Measurements from ENCODE around the gene TMEM98. TPM values are rescaled to one million over a fixed set of nuclear protein-coding genes. Genes with fewer than 3 reads are reported as not detected.

Gene TMEM98
- total RNA-seq, 1 donor from 2014 or later = 97.6 TPM

DNA sequence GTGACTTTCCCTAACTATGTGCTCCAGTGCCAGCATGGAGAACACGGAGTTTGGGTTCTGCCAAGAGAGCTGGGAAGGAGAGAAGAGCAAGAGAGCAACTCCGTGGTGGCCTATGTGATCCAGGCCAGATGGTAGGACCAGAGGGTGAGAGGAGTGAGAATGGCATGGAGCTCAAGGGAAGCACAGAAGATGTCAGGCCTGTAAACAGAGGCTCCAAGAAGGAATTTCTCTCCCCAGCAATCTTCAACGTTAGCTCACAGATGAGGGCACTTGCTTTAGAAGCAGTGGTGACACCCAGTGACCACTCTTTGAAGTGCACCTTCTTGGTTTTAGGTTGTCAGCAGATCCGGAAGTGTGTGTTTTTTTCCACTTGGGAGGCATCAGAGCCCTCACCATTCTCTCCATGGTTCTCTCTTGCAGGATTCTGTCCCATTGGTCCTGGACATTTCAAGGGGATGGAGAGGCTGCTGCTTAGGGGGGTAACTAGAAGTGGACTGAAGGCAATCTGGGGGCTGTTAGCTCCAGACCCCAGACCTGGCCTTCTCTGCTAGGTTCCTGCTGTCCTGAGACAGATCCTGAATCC lies 18.1 kb upstream of the TMEM98 start:
- DNase-seq (ENCODE audit: extremely low spot score, unreplicated experiment) = no peak
- Mint-ChIP-seq H3K9me3 (ENCODE audit: unreplicated experiment) (no peaks in the 10 kb centered on the region), H3K4me1 (ENCODE audit: unreplicated experiment) (peaks cover 7% of the 10 kb centered on the region), H3K4me3 (ENCODE audit: unreplicated experiment) (no peak overlapping the region), H3K36me3 (ENCODE audit: unreplicated experiment) (no peaks in the 10 kb centered on the region), H3K27ac (ENCODE audit: unreplicated experiment) (no peak overlapping the region), H3K27me3 (ENCODE audit: unreplicated experiment) (peaks cover 3% of the 10 kb centered on the region)
- TF ChIP-seq, protein P1, sequence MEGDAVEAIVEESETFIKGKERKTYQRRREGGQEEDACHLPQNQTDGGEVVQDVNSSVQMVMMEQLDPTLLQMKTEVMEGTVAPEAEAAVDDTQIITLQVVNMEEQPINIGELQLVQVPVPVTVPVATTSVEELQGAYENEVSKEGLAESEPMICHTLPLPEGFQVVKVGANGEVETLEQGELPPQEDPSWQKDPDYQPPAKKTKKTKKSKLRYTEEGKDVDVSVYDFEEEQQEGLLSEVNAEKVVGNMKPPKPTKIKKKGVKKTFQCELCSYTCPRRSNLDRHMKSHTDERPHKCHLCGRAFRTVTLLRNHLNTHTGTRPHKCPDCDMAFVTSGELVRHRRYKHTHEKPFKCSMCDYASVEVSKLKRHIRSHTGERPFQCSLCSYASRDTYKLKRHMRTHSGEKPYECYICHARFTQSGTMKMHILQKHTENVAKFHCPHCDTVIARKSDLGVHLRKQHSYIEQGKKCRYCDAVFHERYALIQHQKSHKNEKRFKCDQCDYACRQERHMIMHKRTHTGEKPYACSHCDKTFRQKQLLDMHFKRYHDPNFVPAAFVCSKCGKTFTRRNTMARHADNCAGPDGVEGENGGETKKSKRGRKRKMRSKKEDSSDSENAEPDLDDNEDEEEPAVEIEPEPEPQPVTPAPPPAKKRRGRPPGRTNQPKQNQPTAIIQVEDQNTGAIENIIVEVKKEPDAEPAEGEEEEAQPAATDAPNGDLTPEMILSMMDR (IDR thresholded peaks at IDR 0.05) = peak; percentile 71

DNA sequence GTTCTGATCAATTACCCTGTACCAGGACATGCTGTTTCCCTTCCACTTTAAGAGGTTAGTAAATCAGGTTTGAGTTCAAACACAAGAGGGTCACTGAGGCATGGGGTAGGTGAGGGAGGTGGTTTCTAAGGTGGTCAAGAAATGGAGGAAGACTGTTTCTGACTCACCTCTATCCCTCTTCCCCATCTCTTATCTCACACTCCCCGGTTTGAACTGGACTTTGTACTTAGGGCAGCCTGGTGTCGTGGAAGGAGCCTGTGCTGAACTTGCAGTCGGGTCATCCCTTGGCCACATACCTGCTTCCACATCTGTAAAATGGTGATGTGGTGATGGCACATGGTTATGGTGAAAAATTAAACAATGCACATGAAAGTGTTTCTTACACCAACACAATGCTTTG lies 17.2 kb upstream of the TMEM98 start:
- Mint-ChIP-seq H3K4me3 (ENCODE audit: unreplicated experiment) (no peak overlapping the region), H3K36me3 (ENCODE audit: unreplicated experiment) (no peaks in the 10 kb centered on the region), H3K9me3 (ENCODE audit: unreplicated experiment) (no peaks in the 10 kb centered on the region), H3K27ac (ENCODE audit: unreplicated experiment) (no peak overlapping the region), H3K4me1 (ENCODE audit: unreplicated experiment) (peaks cover 7% of the 10 kb centered on the region), H3K27me3 (ENCODE audit: unreplicated experiment) (peaks cover 6% of the 10 kb centered on the region)
- TF ChIP-seq, protein P1 (IDR thresholded peaks at IDR 0.05) = no peak
- DNase-seq (ENCODE audit: extremely low spot score, unreplicated experiment) = no peak

DNA sequence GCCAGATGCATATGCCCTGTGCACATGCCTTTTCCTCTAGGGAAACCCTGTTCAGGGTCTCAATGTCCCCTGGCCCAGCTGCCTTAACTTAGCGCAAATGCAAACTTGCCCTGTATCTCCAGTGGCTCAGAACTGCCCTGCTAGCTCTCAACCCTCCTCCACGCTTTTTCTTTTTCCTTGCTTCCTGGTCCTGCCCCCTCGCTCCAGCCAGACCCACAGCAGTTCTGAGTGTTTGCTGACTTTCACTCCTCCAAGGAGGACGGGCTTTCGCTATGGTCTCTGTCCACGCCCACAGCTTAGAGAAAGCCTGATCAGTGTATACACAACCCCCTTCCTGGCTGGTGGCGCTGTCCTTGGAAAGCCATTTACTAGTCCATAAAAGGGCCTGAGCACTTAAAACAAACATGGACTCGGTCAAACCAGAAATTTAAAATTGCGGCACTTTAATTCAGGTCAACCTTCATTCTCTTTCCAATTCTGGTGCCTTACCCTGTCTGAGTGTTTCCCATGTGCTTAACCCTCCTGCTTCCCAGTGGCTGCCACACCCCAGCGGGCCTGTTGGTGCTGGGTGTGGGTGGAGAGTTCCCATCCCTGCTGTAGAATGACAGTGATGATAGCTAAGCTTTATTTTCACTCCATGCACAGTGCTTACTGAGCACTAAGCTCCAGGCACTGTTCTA lies 15.6 kb upstream of the TMEM98 start:
- Mint-ChIP-seq H3K27ac (ENCODE audit: unreplicated experiment) (no peak overlapping the region), H3K4me1 (ENCODE audit: unreplicated experiment) (peaks cover 7% of the 10 kb centered on the region), H3K27me3 (ENCODE audit: unreplicated experiment) (peaks cover 11% of the 10 kb centered on the region), H3K9me3 (ENCODE audit: unreplicated experiment) (no peaks in the 10 kb centered on the region), H3K4me3 (ENCODE audit: unreplicated experiment) (no peak overlapping the region), H3K36me3 (ENCODE audit: unreplicated experiment) (no peaks in the 10 kb centered on the region)
- no peak for DNase-seq (ENCODE audit: extremely low spot score, unreplicated experiment)
- TF ChIP-seq, protein P1 (IDR thresholded peaks at IDR 0.05) = no peak

DNA sequence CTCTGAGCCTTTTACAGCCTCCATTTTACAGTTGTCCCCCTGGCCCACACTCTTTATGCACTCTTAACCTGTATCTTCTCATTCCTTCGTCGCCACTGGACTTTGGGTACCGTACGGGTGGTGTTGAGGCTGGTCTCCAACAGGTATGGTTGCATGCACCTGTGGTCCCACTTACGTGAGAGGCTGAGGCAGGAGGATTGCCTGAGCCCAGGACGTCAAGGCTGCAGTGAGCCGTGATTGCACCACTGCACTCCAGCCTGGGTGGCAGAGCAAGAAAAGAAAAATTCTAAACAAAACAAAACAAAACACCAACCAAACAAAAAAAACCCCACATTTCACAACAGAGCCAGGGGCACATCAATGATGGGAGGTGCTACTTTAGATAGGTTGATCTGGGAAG lies 14.4 kb upstream of the TMEM98 start:
- Mint-ChIP-seq H3K36me3 (ENCODE audit: unreplicated experiment) (no peaks in the 10 kb centered on the region), H3K4me3 (ENCODE audit: unreplicated experiment) (no peak overlapping the region), H3K9me3 (ENCODE audit: unreplicated experiment) (no peaks in the 10 kb centered on the region), H3K4me1 (ENCODE audit: unreplicated experiment) (peaks cover 7% of the 10 kb centered on the region), H3K27ac (ENCODE audit: unreplicated experiment) (no peak overlapping the region), H3K27me3 (ENCODE audit: unreplicated experiment) (peaks cover 11% of the 10 kb centered on the region)
- TF ChIP-seq, protein P1 (IDR thresholded peaks at IDR 0.05) = no peak
- DNase-seq (ENCODE audit: extremely low spot score, unreplicated experiment) = no peak

DNA sequence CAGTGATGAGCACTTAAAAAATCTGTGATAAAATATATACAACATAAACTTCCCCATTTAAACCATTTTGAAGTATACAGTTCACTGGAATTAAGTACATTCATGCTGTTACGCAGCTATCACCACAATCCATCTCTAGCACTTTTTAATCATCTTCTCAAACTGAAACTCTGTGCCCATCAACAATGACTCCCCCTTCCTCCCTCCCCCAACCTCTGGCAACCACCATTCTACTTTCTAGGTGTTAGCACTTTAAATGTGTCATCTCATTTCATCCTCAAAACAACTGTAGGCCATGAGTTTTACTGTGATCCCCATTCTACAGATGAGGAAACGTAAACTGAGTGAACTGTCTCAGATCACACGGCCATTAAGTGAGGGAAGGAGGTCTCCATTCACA lies 13.8 kb upstream of the TMEM98 start:
- peaks cover 7% of the 10 kb centered on the region for H3K4me1 Mint-ChIP-seq (ENCODE audit: unreplicated experiment)
- no peak overlapping the region for H3K4me3 Mint-ChIP-seq (ENCODE audit: unreplicated experiment)
- H3K27ac Mint-ChIP-seq (ENCODE audit: unreplicated experiment) = no peak overlapping the region
- TF ChIP-seq, protein P1 (IDR thresholded peaks at IDR 0.05) = no peak
- H3K9me3 Mint-ChIP-seq (ENCODE audit: unreplicated experiment) = no peaks in the 10 kb centered on the region
- DNase-seq (ENCODE audit: extremely low spot score, unreplicated experiment) = no peak
- peaks cover 11% of the 10 kb centered on the region for H3K27me3 Mint-ChIP-seq (ENCODE audit: unreplicated experiment)
- no peaks in the 10 kb centered on the region for H3K36me3 Mint-ChIP-seq (ENCODE audit: unreplicated experiment)

All from osteocyte (in vitro differentiated cells).